Activated CD4-positive, alpha-beta memory T cell treated with anti-CD3 and anti-CD28 coated beads, Interleukin-2, amount 10 ng/mL, durations not matched to agents 7 days and 5 days (primary cell): ENCODE results near the gene TMEM151A. TPM values are rescaled to one million over a fixed set of nuclear protein-coding genes. Genes with fewer than 3 reads are reported as not detected.

Source experiments
- CTCF ChIA-PET: fragments of 350-600 bp; sonication (Branson Sonifier 250); formaldehyde crosslinking; loops from one replicate; lab custom pipeline; 2021; ENCODE audit warnings: antibody characterized with exemption, inconsistent platforms; lab: Charles Lee
- POLR2A ChIA-PET: fragments of 350-600 bp; sonication (Branson Sonifier 250); formaldehyde crosslinking; loops from one replicate; lab custom pipeline; 2021; ENCODE audit warnings: antibody characterized with exemption; lab: Charles Lee
- DNase-seq: peaks from one replicate; pipeline ENCODE4 v3.0.0-alpha.2; 2020
- H3K27ac Mint-ChIP-seq: one replicate; pipeline ENCODE4 v1.8.0; 2021; ENCODE audit warnings: mild to moderate bottlenecking, mixed read lengths
- H3K27me3 Mint-ChIP-seq: one replicate; pipeline ENCODE4 v1.8.0; 2021; ENCODE audit warnings: mixed read lengths
- H3K36me3 Mint-ChIP-seq: one replicate; pipeline ENCODE4 v1.8.0; 2021; ENCODE audit warnings: low read depth, mixed read lengths
- H3K4me1 Mint-ChIP-seq: one replicate; pipeline ENCODE4 v1.8.0; 2021; ENCODE audit warnings: mixed read lengths
- H3K4me3 Mint-ChIP-seq: one replicate; pipeline ENCODE4 v1.8.0; 2021; ENCODE audit warnings: mild to moderate bottlenecking, mixed read lengths
- H3K9me3 Mint-ChIP-seq: one replicate; pipeline ENCODE4 v1.8.0; 2021; ENCODE audit warnings: mixed read lengths
- total RNA-seq, 2 experiments: library from RNA; stranded (reverse); gene quantifications; one replicate each; pipeline ENCODE4 v1.2.3, GENCODE V29; 2021

Gene TMEM151A
- total RNA-seq, 2 experiments from 2014 or later: not detected

- no peak overlapping the region for H3K27ac Mint-ChIP-seq
- CTCF ChIA-PET: interaction anchor here (1.1 to 4.9 kb wide), 2 partner anchors 21 to 56 kb away, joined by 3 to 73 read pairs; no protein-coding TSS in a partner anchor
- no peak for DNase-seq
- H3K4me3 Mint-ChIP-seq: no peak overlapping the region
- no peaks in the 10 kb centered on the region for H3K9me3 Mint-ChIP-seq
- H3K27me3 Mint-ChIP-seq: peaks cover 4% of the 10 kb centered on the region
- peaks cover 29% of the 10 kb centered on the region for H3K4me1 Mint-ChIP-seq
- H3K36me3 Mint-ChIP-seq: peaks cover 7% of the 10 kb centered on the region
- POLR2A ChIA-PET: interaction anchor here (3.5 kb wide), 1 partner anchor 13 kb away, joined by 13 read pairs; the partner anchor contains the start of gene BRMS1
Observed at GRCh38 chr11:66332371-66333219, 40.9 kb downstream of the TMEM151A start.

DNA sequence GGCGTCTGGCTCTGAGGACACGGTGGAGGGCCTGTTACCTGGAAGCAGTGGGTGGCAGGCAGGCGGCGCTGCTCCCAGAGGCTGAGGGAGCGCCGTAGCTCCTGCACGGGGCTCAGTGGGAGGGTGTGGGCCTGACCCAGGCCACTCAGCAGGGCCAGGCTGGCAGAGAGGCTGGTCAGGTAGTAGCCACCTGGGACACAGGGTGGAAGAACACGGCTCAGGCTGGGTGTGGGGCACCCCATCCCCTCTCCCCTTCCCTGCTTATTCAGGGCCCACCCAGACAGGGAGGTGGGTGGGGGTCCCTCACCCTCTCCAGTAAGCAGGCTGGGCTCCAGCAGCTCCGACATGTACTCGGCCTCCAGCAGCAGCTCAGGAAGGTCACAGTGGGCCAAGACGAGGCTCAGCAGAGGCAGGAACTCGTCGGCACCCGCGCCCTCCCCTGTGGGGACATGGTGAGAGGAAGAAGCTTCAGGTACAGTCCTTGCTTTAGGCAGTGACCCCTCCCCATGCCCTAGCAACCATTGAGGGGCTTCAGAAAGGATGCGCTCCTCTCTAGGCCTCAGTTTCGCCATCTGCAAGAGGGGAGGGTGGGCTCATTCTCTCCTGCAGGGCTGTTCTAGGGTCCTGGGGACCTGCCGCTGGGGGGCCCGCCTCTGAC is 41.7 kb downstream of the TMEM151A start:
- Mint-ChIP-seq H3K27me3 (peaks cover 4% of the 10 kb centered on the region), H3K27ac (no peak overlapping the region), H3K9me3 (no peaks in the 10 kb centered on the region), H3K36me3 (peaks cover 8% of the 10 kb centered on the region), H3K4me3 (no peak overlapping the region), H3K4me1 (peaks cover 26% of the 10 kb centered on the region)
- POLR2A ChIA-PET: interaction anchor here (3.5 to 3.8 kb wide), 2 partner anchors 12 to 21 kb away, joined by 13 to 19 read pairs; partner anchors contain the start of gene BRMS1
- CTCF ChIA-PET: interaction anchor here (4.9 kb wide), 1 partner anchor 21 kb away, joined by 73 read pairs; no protein-coding TSS in a partner anchor
- DNase-seq: no peak

DNA sequence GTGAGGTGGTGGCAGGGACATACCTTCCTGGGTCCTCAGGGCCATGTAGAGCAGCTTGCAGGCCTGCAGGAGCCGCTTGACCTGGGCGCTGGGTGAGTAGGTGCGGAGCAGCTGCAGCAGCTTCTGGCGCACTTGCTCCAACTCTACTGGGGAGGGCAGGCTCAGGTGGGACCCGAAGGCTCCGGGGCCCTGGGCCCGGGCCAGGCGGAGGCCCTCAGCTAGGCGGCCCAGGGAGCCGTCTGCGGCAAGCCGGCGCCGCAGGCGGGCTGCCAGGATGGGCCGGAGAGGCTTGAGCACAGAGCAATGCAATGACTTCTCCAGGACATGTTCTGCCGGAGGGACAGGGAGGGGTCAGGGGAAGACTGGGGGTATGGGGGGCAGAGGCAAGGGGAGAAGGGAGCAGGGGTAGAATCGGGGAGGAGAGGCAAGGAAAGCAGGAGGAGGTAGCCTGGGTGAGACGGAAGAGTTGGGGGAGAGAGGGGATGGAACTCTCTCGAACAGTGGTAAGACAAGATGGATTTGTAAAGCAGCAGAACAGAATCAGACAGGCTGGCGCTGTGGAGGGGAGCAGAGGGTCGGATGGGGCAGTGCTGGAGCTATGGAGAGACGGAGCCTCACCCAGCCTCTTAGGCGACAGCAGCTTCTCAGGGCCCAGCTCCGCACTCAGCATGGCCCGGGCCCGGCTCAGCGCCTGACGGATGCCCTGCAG is 42.4 kb downstream of the TMEM151A start:
- Mint-ChIP-seq H3K27me3 (peaks cover 4% of the 10 kb centered on the region), H3K9me3 (no peaks in the 10 kb centered on the region), H3K27ac (no peak overlapping the region), H3K36me3 (peaks cover 14% of the 10 kb centered on the region), H3K4me1 (peaks cover 26% of the 10 kb centered on the region), H3K4me3 (no peak overlapping the region)
- CTCF ChIA-PET: interaction anchor here (1.0 to 2.2 kb wide), 3 partner anchors 12 to 38 kb away, joined by 3 to 23 read pairs (median 4); partner anchors contain the start of gene SLC29A2
- POLR2A ChIA-PET: interaction anchor here (0.8 to 3.8 kb wide), 4 partner anchors 10 to 45 kb away, joined by 3 to 19 read pairs (median 8); partner anchors contain the start of genes B4GAT1, BRMS1 and YIF1A
- no peak for DNase-seq

DNA sequence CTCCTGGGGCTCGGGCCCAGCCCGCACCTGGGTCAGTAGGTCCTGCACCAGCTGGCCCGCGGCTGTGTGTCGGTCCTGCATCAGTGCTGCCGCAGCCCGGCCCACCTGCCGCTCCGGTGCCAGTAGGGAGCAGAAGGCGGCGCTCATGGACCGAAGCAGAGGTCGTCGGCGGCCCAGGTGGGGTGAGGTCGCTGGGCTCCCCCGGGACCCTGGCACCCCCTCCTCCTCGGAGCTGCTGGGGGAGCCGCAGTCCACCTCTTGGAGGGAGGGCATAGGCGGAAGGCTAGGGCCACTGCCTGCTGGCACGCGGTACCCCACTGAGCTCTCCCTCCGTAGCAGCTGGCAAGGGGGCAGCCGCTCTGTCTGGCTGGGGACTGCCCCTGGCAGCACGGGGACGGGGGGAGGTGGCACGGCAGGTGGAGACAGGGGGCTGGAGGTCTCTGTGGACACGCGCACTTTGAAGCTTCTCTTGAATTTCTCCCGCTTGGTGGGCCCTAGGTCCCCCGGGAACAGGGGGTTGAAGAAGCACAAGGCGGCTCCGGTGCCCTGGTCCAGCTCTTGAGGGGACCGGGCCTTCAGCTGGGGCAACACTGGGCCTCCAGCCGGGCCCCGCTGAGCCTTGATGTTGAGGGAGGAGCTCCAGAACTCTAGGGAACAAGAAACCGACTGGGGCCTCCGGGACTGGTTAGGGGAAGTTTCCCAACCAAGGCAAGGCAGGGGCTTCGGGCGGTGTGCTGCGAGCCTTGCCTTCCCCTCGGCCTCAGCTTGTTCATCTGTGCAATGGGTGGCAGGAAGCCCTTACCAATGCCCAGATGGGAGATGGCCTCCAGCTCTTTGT is 43.1 kb downstream of the TMEM151A start:
- H3K4me3 Mint-ChIP-seq: no peak overlapping the region
- H3K4me1 Mint-ChIP-seq: peaks cover 25% of the 10 kb centered on the region
- ChIA-PET CTCF (interaction anchor here (0.8 to 2.2 kb wide), 5 partner anchors 11 to 313 kb away, joined by 3 to 23 read pairs (median 4); partner anchors contain the start of gene SLC29A2), POLR2A (interaction anchor here (0.7 to 3.8 kb wide), 6 partner anchors 9 to 46 kb away, joined by 3 to 19 read pairs (median 4); partner anchors contain the start of genes B4GAT1, BRMS1, SLC29A2 and YIF1A)
- peaks cover 16% of the 10 kb centered on the region for H3K36me3 Mint-ChIP-seq
- peaks cover 4% of the 10 kb centered on the region for H3K27me3 Mint-ChIP-seq
- no peak for DNase-seq
- H3K27ac Mint-ChIP-seq: no peak overlapping the region
- H3K9me3 Mint-ChIP-seq: no peaks in the 10 kb centered on the region

- Mint-ChIP-seq H3K27ac (no peak overlapping the region), H3K36me3 (peaks cover 16% of the 10 kb centered on the region), H3K4me1 (peaks cover 25% of the 10 kb centered on the region), H3K4me3 (no peak overlapping the region), H3K27me3 (peaks cover 4% of the 10 kb centered on the region), H3K9me3 (no peaks in the 10 kb centered on the region)
- ChIA-PET POLR2A (interaction anchor here (0.7 to 3.8 kb wide), 7 partner anchors 8 to 47 kb away, joined by 3 to 19 read pairs (median 4); partner anchors contain the start of genes B4GAT1, BRMS1, SLC29A2 and YIF1A), CTCF (interaction anchor here (0.6 to 2.2 kb wide), 6 partner anchors 10 to 313 kb away, joined by 3 to 23 read pairs (median 4); no protein-coding TSS in a partner anchor)
- DNase-seq: no peak
Observed at GRCh38 chr11:66335531-66336233, 44.0 kb downstream of the TMEM151A start.

GRCh38 chr11:66336234-66337102 is 44.8 kb downstream of the TMEM151A start, which contains the start of gene RIN1:
TSS of gene RIN1 (minus strand) at chr11:66336434. CDS start at chr11:66336402, 32 bp downstream.
- ChIA-PET POLR2A (interaction anchor here (0.7 to 3.8 kb wide), 6 partner anchors 7 to 47 kb away, joined by 3 to 19 read pairs (median 4); partner anchors contain the start of genes BRMS1 and SLC29A2), CTCF (interaction anchor here (0.6 to 2.2 kb wide), 3 partner anchors 24 to 84 kb away, joined by 3 to 23 read pairs (median 4); no protein-coding TSS in a partner anchor)
- Mint-ChIP-seq H3K9me3 (no peaks in the 10 kb centered on the region), H3K27ac (peak within 1 kb of the TSS; percentile 21), H3K4me3 (no peak within 1 kb of the TSS), H3K27me3 (peaks cover 4% of the 10 kb centered on the region), H3K36me3 (peaks cover 24% of the 10 kb centered on the region), H3K4me1 (peaks cover 25% of the 10 kb centered on the region)
- peak; percentile 70 for DNase-seq

- peaks cover 4% of the 10 kb centered on the region for H3K27me3 Mint-ChIP-seq
- H3K9me3 Mint-ChIP-seq: no peaks in the 10 kb centered on the region
- ChIA-PET POLR2A (interaction anchor here (1.0 to 3.8 kb wide), 3 partner anchors 25 to 47 kb away, joined by 3 to 19 read pairs (median 3); no protein-coding TSS in a partner anchor), CTCF (interaction anchor here (1.2 kb wide), 1 partner anchor 26 kb away, joined by 5 read pairs; no protein-coding TSS in a partner anchor)
- H3K36me3 Mint-ChIP-seq: peaks cover 32% of the 10 kb centered on the region
- no peak for DNase-seq
- peaks cover 28% of the 10 kb centered on the region for H3K4me1 Mint-ChIP-seq
- H3K27ac Mint-ChIP-seq: no peak overlapping the region
- no peak overlapping the region for H3K4me3 Mint-ChIP-seq
Observed at GRCh38 chr11:66337103-66337899, 45.6 kb downstream of the TMEM151A start.

- no peaks in the 10 kb centered on the region for H3K9me3 Mint-ChIP-seq
- H3K27ac Mint-ChIP-seq: no peak overlapping the region
- peaks cover 37% of the 10 kb centered on the region for H3K4me1 Mint-ChIP-seq
- POLR2A ChIA-PET: interaction anchor here (1.4 kb wide), 1 partner anchor 27 kb away, joined by 3 read pairs; no protein-coding TSS in a partner anchor
- CTCF ChIA-PET: interaction anchor here (0.5 to 1.2 kb wide), 2 partner anchors 13 to 27 kb away, joined by 3 to 5 read pairs; no protein-coding TSS in a partner anchor
- H3K36me3 Mint-ChIP-seq: peaks cover 40% of the 10 kb centered on the region
- no peak for DNase-seq
- peaks cover 4% of the 10 kb centered on the region for H3K27me3 Mint-ChIP-seq
- H3K4me3 Mint-ChIP-seq: no peak overlapping the region
Observed at GRCh38 chr11:66338276-66339161, 46.8 kb downstream of the TMEM151A start.
